ENCODE data around the gene ADAMTSL3. TPM values are rescaled to one million over a fixed set of nuclear protein-coding genes. Genes with fewer than 3 reads are reported as not detected.

Gene ADAMTSL3
- polyA plus RNA-seq, 1 experiment, result not detected

GRCh38 chr15:83716605-83717004, 62.7 kb downstream of the ADAMTSL3 start:
- POLR2A ChIA-PET, result no interaction called here
- no peak for TF ChIP-seq CTCF (IDR thresholded peaks at IDR 0.05; ENCODE audit: insufficient read depth, low read depth, low read length)
- DNase-seq (ENCODE audit: low read depth), result no peak
- H3K36me3 ChIP-seq (ENCODE audit: control insufficient read depth, insufficient read depth, low read length), result no peaks in the 10 kb centered on the region
- CTCF ChIA-PET, result interaction anchor here (1.5 kb wide), 1 partner anchor 113 kb away, joined by 3 read pairs; no protein-coding TSS in a partner anchor
- no peaks in the 10 kb centered on the region for H3K27me3 ChIP-seq (ENCODE audit: control insufficient read depth, insufficient read depth, low read length)
- no peak overlapping the region for H3K4me3 ChIP-seq (ENCODE audit: low read depth, low read length)

- ChIA-PET CTCF (interaction anchor here (1.5 kb wide), 1 partner anchor 113 kb away, joined by 3 read pairs; no protein-coding TSS in a partner anchor), POLR2A (no interaction called here)
- no peaks in the 10 kb centered on the region for H3K27me3 ChIP-seq (ENCODE audit: control insufficient read depth, insufficient read depth, low read length)
- no peak for TF ChIP-seq CTCF (IDR thresholded peaks at IDR 0.05; ENCODE audit: insufficient read depth, low read depth, low read length)
- no peak overlapping the region for H3K4me3 ChIP-seq (ENCODE audit: low read depth, low read length)
- no peaks in the 10 kb centered on the region for H3K36me3 ChIP-seq (ENCODE audit: control insufficient read depth, insufficient read depth, low read length)
- no peak for DNase-seq (ENCODE audit: low read depth)
These were observed 63.1 kb downstream of the ADAMTSL3 start for GRCh38 chr15:83717010-83717409.

GRCh38 chr15:83720468-83720867, 66.5 kb downstream of the ADAMTSL3 start:
- ChIA-PET CTCF (no interaction called here), POLR2A (no interaction called here)
- Histone ChIP-seq H3K36me3 (ENCODE audit: control insufficient read depth, insufficient read depth, low read length) (no peaks in the 10 kb centered on the region), H3K4me3 (ENCODE audit: low read depth, low read length) (no peak overlapping the region), H3K27me3 (ENCODE audit: control insufficient read depth, insufficient read depth, low read length) (no peaks in the 10 kb centered on the region)
- no peak for TF ChIP-seq CTCF (IDR thresholded peaks at IDR 0.05; ENCODE audit: insufficient read depth, low read depth, low read length)
- DNase-seq (ENCODE audit: low read depth), result no peak

- DNase-seq (ENCODE audit: low read depth), result no peak
- H3K27me3 ChIP-seq (ENCODE audit: control insufficient read depth, insufficient read depth, low read length), result no peaks in the 10 kb centered on the region
- H3K36me3 ChIP-seq (ENCODE audit: control insufficient read depth, insufficient read depth, low read length), result no peaks in the 10 kb centered on the region
- POLR2A ChIA-PET, result no interaction called here
- CTCF ChIA-PET, result no interaction called here
- no peak overlapping the region for H3K4me3 ChIP-seq (ENCODE audit: low read depth, low read length)
- TF ChIP-seq CTCF (IDR thresholded peaks at IDR 0.05; ENCODE audit: insufficient read depth, low read depth, low read length), result no peak
These were observed 67.1 kb downstream of the ADAMTSL3 start for GRCh38 chr15:83721031-83721430.

GRCh38 chr15:83721981-83722380, 68.1 kb downstream of the ADAMTSL3 start:
- TF ChIP-seq CTCF (IDR thresholded peaks at IDR 0.05; ENCODE audit: insufficient read depth, low read depth, low read length), result no peak
- ChIA-PET POLR2A (no interaction called here), CTCF (no interaction called here)
- Histone ChIP-seq H3K27me3 (ENCODE audit: control insufficient read depth, insufficient read depth, low read length) (no peaks in the 10 kb centered on the region), H3K4me3 (ENCODE audit: low read depth, low read length) (no peak overlapping the region), H3K36me3 (ENCODE audit: control insufficient read depth, insufficient read depth, low read length) (no peaks in the 10 kb centered on the region)
- no peak for DNase-seq (ENCODE audit: low read depth)

Data from BJ (cell line).